Upper lobe of left lung (tissue), 6 donors: ENCODE measurements around the gene ADAMTS12. TPM values are rescaled to one million over a fixed set of nuclear protein-coding genes. Genes with fewer than 3 reads are reported as not detected.

Experiments
- ATAC-seq, 2 donors: fragments of 200-7000 bp; cut with Tn5 transposase; one replicate each; pipeline ENCODE4 v1.9.1; 2022; ENCODE audit warnings: mild to moderate bottlenecking in 2 of 2, moderate library complexity in 2 of 2; ENCODE audit not compliant: low FRiP score in 2 of 2
- DNase-seq, 2 donors: peaks; one replicate each; pipeline ENCODE4 v3.0.0-alpha.2; 2019 to 2020
- H3K27ac ChIP-seq, 4 donors: fragments of 200-600 bp; sonication (generic); one replicate each; pipeline ENCODE4 v1.5.1; 2016 to 2019
- H3K27me3 ChIP-seq, 4 donors: fragments of 200-600 bp; sonication (generic); one replicate each; pipeline ENCODE4 v1.5.1; 2017 to 2019
- H3K36me3 ChIP-seq, 4 donors: fragments of 200-600 bp; sonication (generic); one replicate each; pipeline ENCODE4 v1.5.1; 2016 to 2019
- H3K4me1 ChIP-seq, 4 donors: fragments of 200-600 bp; sonication (generic); one replicate each; pipeline ENCODE4 v1.5.1; 2018 to 2019
- H3K4me3 ChIP-seq, 4 donors: fragments of 200-600 bp; sonication (generic); one replicate each; pipeline ENCODE4 v1.5.1; 2017 to 2019; ENCODE audit warnings: mild to moderate bottlenecking in 2 of 4, moderate library complexity in 1 of 4
- H3K9me3 ChIP-seq, 4 donors: fragments of 200-600 bp; sonication (generic); one replicate each; pipeline ENCODE4 v1.5.1; 2018 to 2019
- EP300 ChIP-seq, 4 donors: sonication (generic); formaldehyde crosslinking; IDR thresholded peaks; one replicate each; pipeline ENCODE4 v1.5.1; 2017; ENCODE audit warnings: antibody characterized with exemption in 4 of 4, control low read depth in 2 of 4
- POLR2A ChIP-seq, 4 donors: fragments of 450-650 bp; IDR thresholded peaks; one replicate each; pipeline ENCODE4 v1.5.1; 2016 to 2017; ENCODE audit warnings: antibody characterized with exemption in 4 of 4, mild to moderate bottlenecking in 2 of 4
- POLR2AphosphoS5 ChIP-seq, 2 donors: sonication (generic); formaldehyde crosslinking; IDR thresholded peaks; one replicate each; pipeline ENCODE4 v1.5.1; 2017; ENCODE audit warnings: antibody characterized with exemption in 2 of 2
- WGBS, 2 donors: methylation state at CpG; one replicate each; pipeline ENCODE4 v1.1.5; 2017 to 2018; 5-methylcytosine and 5-hydroxymethylcytosine counted together
- total RNA-seq, 6 donors: library from RNA; depleted of rRNA in 4 of 6; stranded (reverse); fragments of >200 nt in 4 of 6; gene quantifications; one replicate each; pipeline versions ENCODE4 v1.1.0 to v1.2.1, GENCODE V29; 2016 to 2021
- TF ChIP-seq, protein P1 (sequence below), 6 experiments: fragments of 450-650 bp in 4 of 6; fragments of 200-600 bp in 2 of 6; sonication (generic) in 2 of 6; IDR thresholded peaks; one replicate each; pipeline ENCODE4 v1.5.1; 2016 to 2019; ENCODE audit warnings: antibody characterized with exemption in 6 of 6
- donor health status: DM: no; HTN: no; CAD: no; lungs with moderate emphysema.
- donor health status: DM: no; HTN: yes; CAD: no; lungs with severe emphysema.

ADAMTS12 gene
- total RNA-seq, 6 donors from 2014 or later = 2.3 to 16.8 (median 7.4) TPM

DNA sequence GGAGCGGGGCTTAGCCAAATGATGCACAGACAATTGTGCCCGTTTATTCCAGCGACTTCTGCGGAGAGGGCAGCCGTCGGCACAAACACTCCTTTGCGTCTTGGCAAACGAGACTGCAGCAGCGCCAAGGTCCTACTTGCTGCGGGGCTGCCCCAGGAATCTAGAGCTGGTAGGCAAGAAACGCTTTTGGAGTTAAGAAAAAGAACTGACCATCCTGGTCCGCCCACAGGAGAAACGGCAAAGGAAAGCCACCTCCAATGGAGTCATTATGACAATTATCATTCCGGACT is 46.7 kb upstream of the ADAMTS12 start:
- Histone ChIP-seq H3K27me3 (peaks cover 0 to 26% (median 15%) of the 10 kb centered on the region in 4 donors), H3K4me3 (no peak overlapping the region), H3K27ac (no peak overlapping the region), H3K9me3 (no peaks in the 10 kb centered on the region), H3K36me3 (no peaks in the 10 kb centered on the region), H3K4me1 (peaks cover 12 to 18% (median 13%) of the 10 kb centered on the region in 4 donors)
- ATAC-seq (no peak), DNase-seq (peak in 1 of 2 donors; percentile 3)
- TF ChIP-seq, protein P1, sequence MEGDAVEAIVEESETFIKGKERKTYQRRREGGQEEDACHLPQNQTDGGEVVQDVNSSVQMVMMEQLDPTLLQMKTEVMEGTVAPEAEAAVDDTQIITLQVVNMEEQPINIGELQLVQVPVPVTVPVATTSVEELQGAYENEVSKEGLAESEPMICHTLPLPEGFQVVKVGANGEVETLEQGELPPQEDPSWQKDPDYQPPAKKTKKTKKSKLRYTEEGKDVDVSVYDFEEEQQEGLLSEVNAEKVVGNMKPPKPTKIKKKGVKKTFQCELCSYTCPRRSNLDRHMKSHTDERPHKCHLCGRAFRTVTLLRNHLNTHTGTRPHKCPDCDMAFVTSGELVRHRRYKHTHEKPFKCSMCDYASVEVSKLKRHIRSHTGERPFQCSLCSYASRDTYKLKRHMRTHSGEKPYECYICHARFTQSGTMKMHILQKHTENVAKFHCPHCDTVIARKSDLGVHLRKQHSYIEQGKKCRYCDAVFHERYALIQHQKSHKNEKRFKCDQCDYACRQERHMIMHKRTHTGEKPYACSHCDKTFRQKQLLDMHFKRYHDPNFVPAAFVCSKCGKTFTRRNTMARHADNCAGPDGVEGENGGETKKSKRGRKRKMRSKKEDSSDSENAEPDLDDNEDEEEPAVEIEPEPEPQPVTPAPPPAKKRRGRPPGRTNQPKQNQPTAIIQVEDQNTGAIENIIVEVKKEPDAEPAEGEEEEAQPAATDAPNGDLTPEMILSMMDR (IDR thresholded peaks at IDR 0.05) = no peak
- TF ChIP-seq EP300 (IDR thresholded peaks at IDR 0.05) (no peak), POLR2A (IDR thresholded peaks at IDR 0.05) (no peak), POLR2AphosphoS5 (IDR thresholded peaks at IDR 0.05) (no peak)
- 30 to 46% methylated on average over 14 of the region's 14 CpGs for WGBS, 2 donors

DNA sequence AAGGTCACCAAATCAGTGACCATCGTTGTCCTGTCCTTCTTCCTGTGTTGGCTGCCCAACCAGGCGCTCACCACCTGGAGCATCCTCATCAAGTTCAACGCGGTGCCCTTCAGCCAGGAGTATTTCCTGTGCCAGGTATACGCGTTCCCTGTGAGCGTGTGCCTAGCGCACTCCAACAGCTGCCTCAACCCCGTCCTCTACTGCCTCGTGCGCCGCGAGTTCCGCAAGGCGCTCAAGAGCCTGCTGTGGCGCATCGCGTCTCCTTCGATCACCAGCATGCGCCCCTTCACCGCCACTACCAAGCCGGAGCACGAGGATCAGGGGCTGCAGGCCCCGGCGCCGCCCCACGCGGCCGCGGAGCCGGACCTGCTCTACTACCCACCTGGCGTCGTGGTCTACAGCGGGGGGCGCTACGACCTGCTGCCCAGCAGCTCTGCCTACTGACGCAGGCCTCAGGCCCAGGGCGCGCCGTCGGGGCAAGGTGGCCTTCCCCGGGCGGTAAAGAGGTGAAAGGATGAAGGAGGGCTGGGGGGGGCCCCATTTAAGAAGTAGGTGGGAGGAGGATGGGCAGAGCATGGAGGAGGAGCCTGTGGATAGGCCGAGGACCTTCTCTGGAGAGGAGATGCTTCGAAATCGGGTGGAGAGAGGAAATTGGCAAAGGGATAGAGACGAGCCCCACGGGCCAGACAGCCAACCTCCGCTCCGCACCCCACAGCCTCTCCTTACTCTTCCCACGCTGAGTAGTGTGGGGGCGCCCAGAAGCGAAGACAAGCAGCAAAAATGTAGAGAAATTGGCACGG is 46.1 kb upstream of the ADAMTS12 start:
- DNase-seq (peak in 1 of 2 donors; percentile 74), ATAC-seq (no peak)
- Histone ChIP-seq H3K4me3 (no peak overlapping the region), H3K9me3 (no peaks in the 10 kb centered on the region), H3K27ac (no peak overlapping the region), H3K36me3 (no peaks in the 10 kb centered on the region), H3K4me1 (peaks cover 12 to 18% (median 13%) of the 10 kb centered on the region in 4 donors), H3K27me3 (peaks cover 0 to 26% (median 15%) of the 10 kb centered on the region in 4 donors)
- WGBS, 2 donors = 19 to 37% methylated on average over 16 to 53 of the region's 54 CpGs
- TF ChIP-seq POLR2AphosphoS5 (IDR thresholded peaks at IDR 0.05) (no peak), EP300 (IDR thresholded peaks at IDR 0.05) (no peak), POLR2A (IDR thresholded peaks at IDR 0.05) (no peak)
- TF ChIP-seq, protein P1 (IDR thresholded peaks at IDR 0.05) = no peak

- Histone ChIP-seq H3K4me1 (peaks cover 12 to 18% (median 13%) of the 10 kb centered on the region in 4 donors), H3K36me3 (no peaks in the 10 kb centered on the region), H3K27me3 (peaks cover 0 to 26% (median 15%) of the 10 kb centered on the region in 4 donors), H3K4me3 (peak overlapping the region in 2 of 4 donors; percentile 31 to 34), H3K9me3 (no peaks in the 10 kb centered on the region), H3K27ac (no peak overlapping the region)
- 61% methylated on average over 49 of the region's 54 CpGs; no CpG with 5 or more reads in 1 of the 2 donors for WGBS, 2 donors
- ATAC-seq = no peak
- DNase-seq = peak in 1 of 2 donors; percentile 77
- TF ChIP-seq POLR2A (IDR thresholded peaks at IDR 0.05) (no peak), POLR2AphosphoS5 (IDR thresholded peaks at IDR 0.05) (no peak), EP300 (IDR thresholded peaks at IDR 0.05) (no peak)
- TF ChIP-seq, protein P1 (IDR thresholded peaks at IDR 0.05) = no peak
Observed at GRCh38 chr5:33937017-33937706, 45.4 kb upstream of the ADAMTS12 start.

GRCh38 chr5:33936381-33937016 is 44.7 kb upstream of the ADAMTS12 start, which contains the start of gene RXFP3:
RXFP3 (plus strand) TSS chr5:33936386; CDS start chr5:33936741, 355 bp downstream.
- H3K4me1 ChIP-seq = peaks cover 12 to 18% (median 13%) of the 10 kb centered on the region in 4 donors
- no peak for TF ChIP-seq POLR2A (IDR thresholded peaks at IDR 0.05)
- TF ChIP-seq POLR2AphosphoS5 (IDR thresholded peaks at IDR 0.05) = no peak
- TF ChIP-seq, protein P1 (IDR thresholded peaks at IDR 0.05) = no peak
- TF ChIP-seq EP300 (IDR thresholded peaks at IDR 0.05) = no peak
- 5 to 12% methylated on average over 7 to 37 of the region's 45 CpGs for WGBS, 2 donors
- H3K27me3 ChIP-seq = peaks cover 0 to 26% (median 15%) of the 10 kb centered on the region in 4 donors
- H3K4me3 ChIP-seq = peak within 1 kb of the TSS in 3 of 4 donors; percentile 7 to 34 (median 31)
- ATAC-seq = peak in 1 of 2 donors; percentile 8
- DNase-seq = peak in 1 of 2 donors; percentile 73
- H3K36me3 ChIP-seq = no peaks in the 10 kb centered on the region
- H3K27ac ChIP-seq = no peak within 1 kb of the TSS
- no peaks in the 10 kb centered on the region for H3K9me3 ChIP-seq
